HG03135 (cell line): Measurements from ENCODE around the gene GIPC3.
A peak's percentile ranks its signal among the peaks of the same experiment; 100 is the strongest.
"Not testable (repeated sequence)": the region's sequence is repeated elsewhere in the genome, so short reads cannot be mapped to it uniquely, and the experiment has no call there.

Experiments
- ATAC-seq: cut with Tn5 transposase; IDR thresholded peaks from one replicate; pipeline ENCODE4 v1.9.1; 2021; ENCODE audit warnings: mild to moderate bottlenecking, moderate library complexity; ENCODE audit not compliant: unreplicated experiment

GIPC3 gene

DNA sequence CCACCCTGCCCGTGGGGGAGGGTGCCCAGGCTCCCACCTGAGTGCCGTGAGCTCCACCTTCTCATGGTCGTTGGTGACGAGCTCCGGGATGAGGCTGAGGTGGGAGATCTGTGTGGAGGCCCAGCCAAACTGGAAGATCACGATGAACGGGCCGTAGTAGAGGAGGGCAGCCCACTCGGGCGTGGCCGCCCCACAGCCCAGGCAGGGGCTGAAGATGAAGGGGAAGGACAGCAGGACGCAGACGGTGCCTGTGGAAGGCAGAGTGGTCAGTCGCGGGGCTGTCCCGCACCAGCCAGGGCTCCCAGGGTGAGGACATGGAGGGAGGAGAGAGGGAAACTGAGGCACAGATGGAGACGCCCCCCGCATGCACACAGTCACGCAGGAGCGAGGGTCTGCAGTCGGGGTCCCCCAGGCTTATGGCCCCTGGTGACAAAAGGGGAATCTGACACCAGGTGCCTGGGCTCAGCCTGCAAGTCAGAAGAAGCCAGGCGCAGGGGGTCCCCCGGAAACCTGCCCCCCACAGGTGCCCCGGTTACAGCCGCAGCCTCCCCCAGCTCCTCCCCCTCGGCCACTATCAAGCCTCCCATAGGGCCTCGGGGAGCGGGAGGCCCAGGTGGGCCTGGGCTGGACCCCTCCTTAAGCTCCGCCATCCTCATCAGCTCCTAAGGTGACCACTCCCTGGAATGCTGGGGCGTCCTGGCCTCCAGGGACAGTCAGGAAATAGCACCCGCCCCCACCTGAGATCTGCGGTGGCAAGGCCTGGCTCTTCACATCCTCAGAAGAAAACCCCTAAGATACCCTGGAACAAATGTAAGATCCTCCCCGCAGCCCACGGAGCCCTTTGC, 34.1 kb upstream of the GIPC3 start:
- no peak for ATAC-seq

DNA sequence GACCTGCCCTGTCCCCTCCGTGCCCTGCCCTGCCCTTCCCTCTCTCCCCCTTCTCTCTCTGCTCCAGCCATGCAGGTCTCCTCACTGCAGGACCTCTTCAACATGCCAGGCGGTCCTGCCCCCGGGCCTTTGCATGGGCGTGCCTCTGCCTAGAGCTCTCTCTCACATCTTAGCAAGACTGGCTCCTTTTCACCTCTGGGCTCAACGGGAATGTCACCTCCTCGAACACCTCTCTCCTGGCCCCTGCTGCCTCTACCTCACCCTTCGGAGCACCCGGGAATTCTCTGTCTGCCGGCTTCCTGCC, 33.5 kb upstream of the GIPC3 start:
- no peak for ATAC-seq

DNA sequence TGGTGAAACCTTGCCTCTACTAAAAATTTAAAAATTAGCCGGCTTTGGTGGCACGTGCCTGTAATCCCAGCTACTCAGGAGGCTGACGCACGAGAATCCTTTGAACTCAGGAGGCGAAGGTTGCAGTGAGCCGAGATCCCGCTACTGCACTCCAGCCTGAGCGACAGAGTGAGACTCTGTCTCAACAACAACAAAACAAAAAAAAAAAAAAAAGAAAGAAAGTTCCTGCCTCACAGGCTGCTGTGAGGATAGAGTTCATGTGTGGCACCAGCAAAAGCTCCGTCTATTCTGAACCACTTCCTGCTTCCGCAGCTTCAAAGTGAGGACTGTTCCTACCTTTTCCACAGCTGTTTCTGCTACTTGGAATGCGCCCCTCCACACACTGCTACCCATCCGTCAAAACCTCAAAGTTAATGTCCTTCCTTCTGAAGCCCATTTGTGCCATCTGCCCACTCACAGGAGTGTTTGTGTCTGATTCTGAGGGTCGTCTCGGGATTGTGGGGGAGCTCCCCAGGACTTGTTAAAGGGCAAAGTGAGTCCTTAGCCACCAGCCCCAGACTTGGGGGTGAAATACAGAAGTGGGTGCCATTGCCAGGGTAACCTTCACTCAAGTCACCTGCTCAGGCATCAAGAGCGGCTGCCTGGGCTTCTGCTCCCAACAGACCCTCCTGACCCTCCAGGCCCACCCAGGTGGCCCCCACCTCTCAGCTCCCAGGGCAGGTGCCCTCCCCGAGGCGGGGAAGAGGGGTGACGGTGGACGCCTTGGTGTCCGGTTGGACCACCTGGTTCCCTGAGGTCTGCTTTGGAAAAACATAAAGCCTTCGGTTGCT, 30.8 kb upstream of the GIPC3 start:
- no peak for ATAC-seq

DNA sequence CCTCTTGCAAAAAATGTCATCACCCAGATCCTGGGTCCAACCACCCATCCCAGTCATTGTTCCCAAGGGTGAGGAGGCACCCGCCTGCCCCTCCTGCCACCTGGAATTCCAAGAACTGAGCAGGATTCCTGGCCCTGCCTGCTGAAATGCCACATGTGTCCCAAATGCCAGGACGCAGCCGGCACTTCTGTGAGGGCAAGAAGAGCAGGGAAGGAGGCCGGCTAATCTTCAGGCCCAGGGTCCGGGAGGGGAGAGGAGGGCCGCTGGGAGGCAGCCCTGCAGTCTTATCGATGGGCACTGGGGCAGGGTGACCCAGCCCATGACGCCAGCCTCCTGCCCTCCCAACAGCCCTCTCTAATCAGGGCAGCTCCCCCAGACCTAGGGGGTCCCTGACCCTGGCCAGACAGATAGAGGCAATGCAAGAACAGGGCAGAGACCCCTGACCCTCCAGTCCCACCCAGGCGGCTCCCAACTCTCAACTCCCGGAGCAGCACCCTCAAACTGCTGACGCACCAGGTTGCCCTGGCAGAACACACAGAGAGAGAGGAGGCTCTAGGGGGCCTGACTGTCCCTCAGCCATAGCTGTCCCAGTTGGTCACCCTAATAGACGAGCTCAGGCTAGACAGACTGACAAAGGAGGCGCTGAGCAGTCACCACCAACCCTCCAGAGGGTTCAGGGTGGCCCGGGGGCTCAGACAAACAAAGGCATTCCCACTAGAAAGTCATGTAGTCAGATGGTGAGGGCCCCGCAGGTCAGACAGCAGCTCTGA, 29.4 kb upstream of the GIPC3 start:
- ATAC-seq = no peak

DNA sequence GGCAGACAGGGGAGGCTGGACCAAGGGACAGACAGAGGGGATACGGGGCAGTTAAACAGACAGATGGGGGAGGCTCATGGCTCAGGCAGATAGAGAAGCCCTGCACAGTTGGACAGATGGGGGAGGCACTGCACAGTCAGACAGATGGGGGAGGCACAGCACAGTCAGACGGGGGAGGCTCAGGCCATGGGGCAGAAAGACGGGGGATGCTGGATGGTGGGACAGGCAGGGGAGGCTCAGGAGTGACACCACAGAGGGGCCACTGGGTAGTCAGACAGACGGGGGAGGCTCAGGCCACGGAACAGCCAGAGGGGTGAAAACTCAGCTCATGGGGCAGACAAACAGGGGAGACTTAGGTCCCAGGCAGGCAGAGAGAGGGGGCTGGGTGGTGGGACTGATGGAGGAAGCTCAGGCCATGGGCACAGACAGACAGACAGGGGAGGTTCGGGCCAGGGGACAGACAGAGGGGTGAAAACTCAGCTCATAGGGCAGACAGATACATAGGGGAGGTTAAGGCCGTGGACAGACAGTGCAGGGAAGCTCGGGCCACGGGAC, 28.8 kb upstream of the GIPC3 start:
- ATAC-seq = no peak

DNA sequence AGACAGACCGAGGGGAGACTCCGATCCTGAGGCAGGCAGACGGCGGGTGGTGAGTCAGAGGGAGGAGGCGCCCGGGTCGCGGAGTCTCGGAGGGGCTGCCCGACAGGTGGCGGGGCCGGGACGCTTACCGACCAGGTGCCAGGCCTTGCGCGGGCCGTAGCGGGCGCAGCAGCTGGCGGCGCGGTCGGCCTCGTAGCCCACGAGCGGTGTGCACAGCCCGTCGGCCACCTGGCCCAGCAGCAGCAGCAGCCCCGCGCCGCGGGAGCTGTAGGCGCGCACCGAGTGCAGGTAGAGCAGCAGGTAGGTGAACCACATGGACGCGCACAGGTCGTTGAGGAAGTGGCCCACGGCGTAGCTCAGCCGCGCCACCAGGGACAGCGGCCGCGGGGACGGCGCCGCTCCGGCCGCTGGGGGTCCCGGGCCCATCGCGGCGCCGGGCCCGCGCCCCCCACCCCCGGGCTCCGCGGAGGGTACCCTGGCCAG, 28.3 kb upstream of the GIPC3 start:
- ATAC-seq = peak; percentile 34

DNA sequence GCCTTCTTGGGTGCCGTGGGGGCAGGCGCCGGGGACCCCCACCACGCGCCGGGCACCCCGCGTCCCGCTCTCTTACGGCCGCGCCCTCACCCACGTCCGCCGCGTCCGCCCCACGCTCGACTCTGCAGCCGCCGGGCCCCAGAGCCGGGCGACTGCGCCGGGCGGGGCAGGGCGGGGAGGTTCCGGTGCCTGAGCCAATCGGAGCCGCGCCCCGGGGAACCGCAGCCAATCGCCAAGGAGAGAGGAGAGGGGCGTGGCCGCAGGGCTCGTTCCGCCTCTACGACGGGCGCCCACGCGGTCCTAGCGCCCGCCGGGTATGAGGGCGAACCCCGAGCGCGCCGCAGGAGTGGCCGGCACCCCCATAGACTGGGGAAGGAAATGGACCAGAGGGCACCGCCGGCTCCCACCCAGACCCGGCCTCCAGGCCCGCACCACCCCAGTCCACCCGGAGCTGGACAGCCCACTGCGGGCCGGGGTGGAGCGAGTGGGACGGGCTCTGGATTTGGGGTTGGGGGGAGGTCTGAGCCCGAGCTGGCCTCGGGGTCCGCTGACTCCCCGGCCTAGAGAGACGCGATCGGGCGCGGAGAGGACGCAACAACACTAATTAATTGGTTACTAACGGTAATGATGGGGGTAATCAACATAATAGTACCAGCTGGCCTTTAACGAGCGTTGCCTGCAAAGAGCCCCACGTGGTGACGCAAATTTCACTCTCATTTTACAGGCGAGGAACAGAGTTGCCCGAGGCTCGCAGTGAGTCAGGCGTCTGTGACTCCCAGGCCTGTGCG, 27.6 kb upstream of the GIPC3 start, which contains the start of gene MFSD12:
Gene MFSD12, minus strand, starts transcription at position 126 of the 788 bp plus-strand sequence. CDS start 183 bp downstream, outside the sequence.
- ATAC-seq = peak; percentile 83

DNA sequence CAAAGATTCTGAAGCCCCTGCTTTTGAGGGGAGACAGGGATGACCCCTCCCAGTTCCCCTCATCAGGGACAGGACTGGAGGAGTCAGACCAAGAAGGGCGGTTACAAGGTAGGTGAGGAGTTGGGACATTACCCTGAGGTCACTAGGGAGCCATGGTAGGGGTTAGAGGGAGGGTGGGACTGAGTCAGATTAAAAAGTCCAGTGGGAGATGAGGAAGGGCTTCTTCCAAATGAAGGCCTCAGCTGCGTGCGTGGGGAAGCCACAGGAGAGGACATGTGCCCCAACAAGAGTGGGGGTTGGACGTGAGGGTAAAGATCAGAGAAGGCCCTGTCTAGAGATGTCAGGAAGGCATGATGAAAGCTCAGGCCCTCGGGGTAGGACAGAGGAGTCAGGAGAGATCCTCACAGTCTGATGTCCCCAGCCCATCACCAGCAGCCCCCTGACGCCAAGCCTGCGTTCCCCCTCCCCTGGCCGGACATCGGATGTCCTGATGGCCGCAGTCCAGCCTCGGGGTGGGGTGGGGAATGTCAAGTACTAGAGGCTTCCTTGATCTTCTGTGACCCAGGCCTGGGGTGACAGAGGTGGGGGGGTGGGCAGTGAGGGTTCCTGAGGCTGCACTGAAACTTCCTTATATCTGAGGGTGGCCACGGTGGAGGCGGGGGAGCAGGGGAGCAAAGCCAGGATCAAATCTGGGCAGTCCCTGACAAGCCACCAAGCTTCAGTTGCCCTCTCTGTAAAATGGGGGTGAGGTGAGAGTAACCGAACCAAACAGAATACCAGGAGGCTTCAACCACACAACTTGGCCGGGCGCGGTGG, 21.4 kb upstream of the GIPC3 start:
- ATAC-seq = no peak

DNA sequence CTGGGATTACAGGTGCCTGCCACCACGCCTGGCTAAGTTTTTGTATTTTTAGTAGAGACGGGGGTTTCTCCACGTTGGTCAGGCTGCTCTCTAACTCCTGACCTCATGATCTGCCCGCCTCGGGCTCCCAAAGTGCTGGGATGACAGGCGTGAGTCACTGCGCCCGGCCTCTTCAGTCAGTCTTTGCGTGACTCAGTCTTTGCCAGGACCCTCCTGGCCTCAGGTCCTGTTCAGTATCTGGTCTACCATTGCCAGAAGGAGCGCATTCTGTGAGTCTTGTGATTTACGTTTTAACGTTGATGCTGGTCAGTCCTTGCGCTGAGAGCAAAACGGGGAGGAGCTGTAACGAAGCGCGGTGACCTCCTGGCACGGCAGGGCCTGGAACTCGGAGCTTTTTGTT, 20.1 kb upstream of the GIPC3 start:
- ATAC-seq = no peak

DNA sequence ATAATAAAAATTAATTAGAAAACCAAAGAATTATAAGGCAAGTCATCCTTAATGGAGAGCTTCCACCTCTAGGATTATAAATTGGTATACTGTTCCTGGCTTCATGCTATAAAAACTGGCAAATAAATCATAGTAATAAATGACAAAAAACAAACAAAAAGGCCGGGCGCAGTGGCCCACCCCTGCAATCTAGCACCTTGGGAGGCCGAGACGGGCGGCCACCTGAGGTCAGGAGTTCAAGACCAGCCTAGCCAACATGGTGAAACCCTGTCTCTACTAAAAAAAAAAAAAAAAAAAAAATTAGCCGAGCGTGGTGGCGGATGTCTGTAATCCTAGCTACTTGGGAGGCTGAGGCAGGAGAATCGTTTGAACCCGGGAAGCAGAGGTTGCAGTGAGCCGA, 15.2 kb upstream of the GIPC3 start:
- not testable (repeated sequence) for ATAC-seq

DNA sequence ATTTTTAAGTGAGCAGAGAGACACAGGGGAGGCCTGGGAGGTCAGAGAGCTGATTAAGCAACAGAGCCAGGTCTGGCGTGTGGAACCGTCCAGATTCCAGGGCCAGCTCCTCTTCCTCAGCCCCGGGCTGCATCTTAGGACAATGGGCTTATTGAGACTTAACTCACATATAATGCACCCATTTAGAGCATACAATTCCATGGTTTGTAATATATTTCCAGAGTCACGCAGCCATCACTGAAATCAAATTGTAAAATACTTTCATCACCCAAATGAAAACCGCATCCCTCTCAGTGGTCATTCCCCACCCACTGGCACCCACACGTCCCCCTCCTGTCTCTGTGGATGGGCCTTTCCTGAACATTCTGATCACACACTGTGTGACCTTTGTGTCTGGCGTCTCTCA, 14.7 kb upstream of the GIPC3 start:
- ATAC-seq = no peak

DNA sequence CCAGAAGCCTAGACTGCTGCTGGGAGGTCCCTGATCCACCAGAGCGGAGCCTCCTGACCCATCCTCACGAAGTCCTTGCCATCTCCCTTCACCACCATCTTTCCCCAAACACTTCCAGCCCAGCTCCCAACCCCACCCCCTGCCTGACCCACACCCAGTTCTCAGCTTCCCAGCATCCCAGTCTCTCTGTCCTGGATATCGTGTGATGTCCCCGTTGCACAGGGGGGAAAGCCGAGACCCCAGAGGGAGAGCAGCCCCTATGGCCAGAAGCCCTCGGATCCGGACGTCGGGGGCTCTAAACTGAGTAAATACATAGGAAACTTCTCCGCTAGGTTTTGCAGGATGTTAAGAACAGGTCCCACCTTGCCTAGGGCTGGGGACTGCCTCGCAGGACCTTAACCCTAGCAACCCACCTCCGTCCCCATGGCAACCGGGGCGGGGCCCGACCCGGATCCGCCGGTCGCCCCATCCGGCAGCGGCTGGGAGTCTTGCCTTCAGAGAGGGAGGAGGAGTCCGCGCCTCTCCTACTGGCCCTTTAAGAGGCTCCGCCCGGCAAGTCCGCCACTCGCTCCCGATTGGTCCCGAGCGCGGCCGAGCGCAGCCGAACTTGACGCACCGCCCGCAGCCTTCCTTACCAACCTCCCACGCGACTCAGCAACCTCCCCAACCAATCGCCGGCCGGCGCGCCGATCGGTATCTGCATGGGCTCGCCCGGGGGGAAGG, 13.0 kb upstream of the GIPC3 start:
- peak; percentile 88 for ATAC-seq

DNA sequence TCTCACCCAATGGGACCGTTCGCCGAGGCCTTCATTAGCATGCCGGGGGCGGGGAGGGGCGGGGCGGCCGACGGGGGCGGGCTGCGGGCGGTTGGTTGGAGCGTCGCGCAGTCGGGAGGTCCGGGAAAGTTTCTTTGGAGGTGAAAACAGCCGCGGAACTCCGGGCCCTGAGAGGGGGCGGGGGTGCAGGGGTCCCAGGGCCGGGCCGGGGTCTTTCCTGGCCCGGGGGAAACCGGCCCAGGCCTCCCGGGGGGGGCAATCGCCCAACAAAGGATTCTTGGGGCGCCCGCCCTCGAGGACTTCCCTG, 12.5 kb upstream of the GIPC3 start, which contains the start of gene HMG20B:
Gene HMG20B, plus strand, starts transcription at position 90 of the 307 bp plus-strand sequence. CDS start 366 bp downstream, outside the sequence.
- no peak for ATAC-seq

DNA sequence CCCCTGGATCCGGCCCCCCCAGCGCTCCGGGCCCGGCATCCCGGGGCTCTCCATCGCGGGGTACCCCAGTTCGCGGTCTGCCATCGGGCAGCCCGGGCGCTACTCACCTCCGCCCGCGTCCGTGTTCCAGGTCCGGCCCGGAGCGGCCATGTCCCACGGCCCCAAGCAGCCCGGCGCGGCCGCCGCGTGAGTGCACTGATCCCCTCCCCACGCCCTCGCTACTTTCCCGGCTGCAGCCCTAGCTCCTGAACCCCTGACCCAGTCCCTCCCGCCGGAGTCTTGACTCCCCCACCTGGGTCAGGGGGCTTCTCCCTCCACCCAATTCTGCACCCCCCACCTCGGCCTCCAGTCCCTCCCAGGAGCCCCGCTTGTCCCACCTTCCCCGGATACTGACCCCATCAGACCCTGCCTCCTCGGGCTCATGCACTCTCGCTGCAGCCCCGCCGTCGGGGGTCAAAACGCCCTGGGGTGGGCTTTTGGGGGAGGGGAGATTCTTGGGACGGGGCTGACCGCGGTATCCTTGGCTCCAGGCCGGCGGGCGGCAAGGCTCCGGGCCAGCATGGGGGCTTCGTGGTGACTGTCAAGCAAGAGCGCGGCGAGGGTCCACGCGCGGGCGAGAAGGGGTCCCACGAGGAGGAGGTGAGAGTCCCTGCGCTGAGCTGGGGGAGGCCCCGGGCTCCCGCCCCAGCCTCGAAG, 12.0 kb upstream of the GIPC3 start:
- ATAC-seq = peak; percentile 20

DNA sequence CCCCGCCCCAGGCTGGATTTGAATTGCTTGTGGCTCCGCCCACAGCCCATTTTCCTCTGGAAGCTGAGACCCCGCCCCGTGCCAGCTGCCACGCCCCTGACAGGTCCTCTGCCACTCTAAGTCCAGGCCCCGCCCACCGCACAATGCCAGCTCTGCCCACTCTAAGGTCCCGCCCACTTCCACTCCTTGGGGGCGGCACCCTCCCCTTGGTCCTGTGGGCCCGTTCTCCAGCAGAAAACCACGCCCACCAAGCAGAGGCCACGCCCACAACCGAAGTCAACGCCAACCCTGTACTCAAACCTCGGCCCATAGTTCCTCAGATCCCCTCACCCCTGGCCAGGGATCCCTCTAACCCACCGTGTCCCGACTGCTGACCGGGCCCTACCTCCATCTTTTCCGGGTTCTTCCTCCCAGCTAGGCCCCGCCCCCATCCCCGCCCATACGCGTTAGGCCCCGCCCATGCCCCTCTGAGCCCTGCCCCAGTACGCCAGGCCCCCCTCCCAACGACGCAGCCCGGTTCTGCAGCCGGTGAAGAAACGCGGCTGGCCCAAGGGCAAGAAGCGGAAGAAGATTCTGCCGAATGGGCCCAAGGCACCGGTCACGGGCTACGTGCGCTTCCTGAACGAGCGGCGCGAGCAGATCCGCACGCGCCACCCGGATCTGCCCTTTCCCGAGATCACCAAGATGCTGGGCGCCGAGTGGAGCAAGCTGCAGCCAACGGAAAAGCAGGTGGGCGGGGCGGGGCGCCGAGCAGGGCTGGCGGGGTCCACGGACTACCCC, 11.2 kb upstream of the GIPC3 start:
- no peak for ATAC-seq

DNA sequence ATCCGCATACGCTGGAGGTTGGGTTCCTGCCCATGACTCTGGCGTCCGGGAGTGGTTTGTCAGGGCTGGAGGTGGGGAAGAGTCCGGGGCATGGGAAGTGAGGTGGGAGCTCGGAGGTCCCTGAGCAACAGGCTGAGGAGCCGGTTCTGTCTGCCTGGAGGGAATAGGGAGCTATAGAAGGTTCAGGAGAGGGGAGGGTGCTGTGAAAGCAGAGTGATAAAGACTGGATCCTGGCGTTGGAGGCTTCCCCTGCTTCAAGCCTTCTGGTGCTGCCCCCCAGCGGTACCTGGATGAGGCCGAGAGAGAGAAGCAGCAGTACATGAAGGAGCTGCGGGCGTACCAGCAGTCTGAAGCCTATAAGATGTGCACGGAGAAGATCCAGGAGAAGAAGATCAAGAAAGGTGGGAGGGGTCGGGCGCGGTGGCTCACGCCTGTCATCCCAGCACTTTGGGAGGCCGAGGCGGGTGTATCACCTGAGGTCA, 10.0 kb upstream of the GIPC3 start:
- no peak for ATAC-seq
